Psoas muscle (tissue), 8 donors: ENCODE data around the gene BRK1. TPM values are rescaled to one million over a fixed set of nuclear protein-coding genes. Genes with fewer than 3 reads are reported as not detected.
A peak's percentile ranks its signal among the peaks of the same experiment; 100 is the strongest.
"Not testable (repeated sequence)": the region's sequence is repeated elsewhere in the genome, so short reads cannot be mapped to it uniquely, and the experiment has no call there.

Experiments used
- ATAC-seq, 4 donors: fragments of 200-7000 bp; cut with Tn5 transposase; one replicate each; pipeline ENCODE4 v1.9.1; 2020; ENCODE audit warnings: moderate library complexity in 3 of 4, mild to moderate bottlenecking in 2 of 4
- DNase-seq, 2 donors: peaks; one replicate each; pipeline ENCODE4 v3.0.0-alpha.2; 2020
- H3K27ac ChIP-seq: fragments of 200-600 bp; one replicate; pipeline ENCODE4 v1.8.0; 2022
- H3K27me3 ChIP-seq, 3 donors: fragments of 200-600 bp in 1 of 3; one replicate each; pipeline versions ENCODE4 v1.6.1 to v1.8.0; 2013 to 2022; ENCODE audit warnings: low read length in 2 of 3, mild to moderate bottlenecking in 2 of 3, moderate library complexity in 1 of 3; ENCODE audit not compliant: insufficient read depth in 3 of 3
- H3K36me3 ChIP-seq, 2 donors: fragments of 200-600 bp in 1 of 2; one replicate each; pipeline versions ENCODE4 v1.6.1 to v1.8.0; 2013 to 2022; ENCODE audit warnings: low read depth in 1 of 2, mild to moderate bottlenecking in 1 of 2, moderate library complexity in 1 of 2; ENCODE audit not compliant: insufficient read depth in 1 of 2
- H3K4me1 ChIP-seq: fragments of 200-600 bp; one replicate; pipeline ENCODE4 v1.8.0; 2022
- H3K4me3 ChIP-seq: fragments of 200-600 bp; one replicate; pipeline ENCODE4 v1.8.0; 2022; ENCODE audit warnings: mild to moderate bottlenecking
- H3K9me3 ChIP-seq: fragments of 200-600 bp; one replicate; pipeline ENCODE4 v1.8.0; 2022
- CTCF ChIP-seq: fragments of 200-600 bp; IDR thresholded peaks from one replicate; pipeline ENCODE4 v1.8.0; 2022; ENCODE audit warnings: antibody characterized with exemption
- WGBS, 3 donors: extraction: QIAGEN DNeasy Blood & Tissue Kit; methylation state at CpG; one replicate each; pipeline versions ENCODE4 v1.1.6 to v1.1.7; 2013; 5-methylcytosine and 5-hydroxymethylcytosine counted together
- intact Hi-C, 2 donors: fragments of 100-400 bp; cut with DNase I; formaldehyde crosslinking; loops; one replicate each; pipeline versions ENCODE4 v1.11.0 to v1.14.2; 2022
- polyA plus RNA-seq, 3 donors: library from polyadenylated mRNA; stranded (reverse); fragments of 200-250 nt; gene quantifications; one replicate each; pipeline ENCODE4 v1.2.3, GENCODE V29; 2013
- total RNA-seq, 4 donors: library from RNA; stranded (reverse); fragmentation: NEBNext Ultra II Directional in 2 of 4; extraction: Animal tissue kit (Norgen Biotek cat#: 25700) in 2 of 4; gene quantifications; one replicate each; pipeline versions ENCODE4 v1.2.1 to v1.2.4, GENCODE V29; 2021 to 2023
- donor health status: healthy with polysubstance abuse.
- donor health status: DM: no; HTN: no; CAD: no; lungs with moderate emphysema.
- donor health status: Bipolar disorder and iron deficiency.
- donor health status: healthy.
- donor health status: DM: yes; HTN: yes; CAD: no.
- donor health status: DM: no; HTN: no; CAD: no.
- donor health status: DM: no; HTN: no; CAD: no.
- donor health status: DM: yes; HTN: yes; CAD: no.

Gene BRK1
- total and polyA plus RNA-seq, 7 donors: 73.8 to 164 (median 82.7) TPM

- ATAC-seq: no peak
- TF ChIP-seq CTCF: no peak
- DNase-seq: no peak
- intact Hi-C loops: loop anchor here in 1 of 2 donors (5.0 kb wide), 1 partner anchor 67 kb away; no protein-coding TSS in a partner anchor
- WGBS, 3 donors: 38 to 68% (median 45%) methylated on average over 1 of the region's 1 CpG
- Histone ChIP-seq H3K4me3 (no peak overlapping the region), H3K4me1 (no peaks in the 10 kb centered on the region), H3K27ac (no peak overlapping the region), H3K9me3 (no peaks in the 10 kb centered on the region), H3K27me3 (no peaks in the 10 kb centered on the region), H3K36me3 (peaks cover 0 to 2% of the 10 kb centered on the region in 2 donors)
Observed at GRCh38 chr3:10160346-10160745, 44.9 kb downstream of the BRK1 start.

- no peak overlapping the region for H3K27ac ChIP-seq
- DNase-seq (no peak), ATAC-seq (no peak)
- intact Hi-C loops: loop anchor here in 1 of 2 donors (5.0 kb wide), 1 partner anchor 66 kb away; no protein-coding TSS in a partner anchor
- no peaks in the 10 kb centered on the region for H3K9me3 ChIP-seq
- 62 to 74% (median 70%) methylated on average over 6 of the region's 6 CpGs for WGBS, 3 donors
- H3K36me3 ChIP-seq: no peaks in the 10 kb centered on the region
- no peak for TF ChIP-seq CTCF
- no peaks in the 10 kb centered on the region for H3K27me3 ChIP-seq
- no peaks in the 10 kb centered on the region for H3K4me1 ChIP-seq
- no peak overlapping the region for H3K4me3 ChIP-seq
Observed at GRCh38 chr3:10160925-10161324, 45.5 kb downstream of the BRK1 start.

GRCh38 chr3:10162185-10162584, 46.7 kb downstream of the BRK1 start:
- no peaks in the 10 kb centered on the region for H3K4me1 ChIP-seq
- intact Hi-C loops: loop anchor here in 1 of 2 donors (5.0 kb wide), 1 partner anchor 65 kb away; no protein-coding TSS in a partner anchor
- ATAC-seq: no peak
- no peak for DNase-seq
- H3K27me3 ChIP-seq: no peaks in the 10 kb centered on the region
- no peak for TF ChIP-seq CTCF
- H3K9me3 ChIP-seq: no peaks in the 10 kb centered on the region
- no peak overlapping the region for H3K27ac ChIP-seq
- H3K4me3 ChIP-seq: no peak overlapping the region
- peaks cover 0 to 12% of the 10 kb centered on the region in 2 donors for H3K36me3 ChIP-seq
- WGBS, 3 donors: 91 to 93% (median 92%) methylated on average over 6 of the region's 6 CpGs

GRCh38 chr3:10164201-10164545, 48.7 kb downstream of the BRK1 start:
- not testable (repeated sequence) for DNase-seq, ATAC-seq, H3K27ac ChIP-seq, H3K27me3 ChIP-seq, H3K9me3 ChIP-seq, H3K4me1 ChIP-seq
- Histone ChIP-seq H3K36me3 (peaks cover 0 to 18% of the 10 kb centered on the region in 2 donors), H3K4me3 (peak overlapping the region; percentile 91)
- intact Hi-C loops: loop anchor here in 1 of 2 donors (5.0 kb wide), 1 partner anchor 63 kb away; no protein-coding TSS in a partner anchor
- WGBS, 3 donors: 65 to 68% (median 67%) methylated on average over 12 of the region's 12 CpGs

- no peaks in the 10 kb centered on the region for H3K9me3 ChIP-seq
- ATAC-seq: peak; percentile 92 to 97 (median 96)
- peaks cover 0 to 20% of the 10 kb centered on the region in 2 donors for H3K36me3 ChIP-seq
- no peaks in the 10 kb centered on the region for H3K27me3 ChIP-seq
- H3K4me1 ChIP-seq: no peaks in the 10 kb centered on the region
- peak within 1 kb of the TSS; percentile 91 for H3K4me3 ChIP-seq
- DNase-seq: peak; percentile 76 to 89
- peak; percentile 96 for TF ChIP-seq CTCF
- peak within 1 kb of the TSS; percentile 83 for H3K27ac ChIP-seq
- intact Hi-C loops: loop anchor here (5.0 kb wide), 2 partner anchors 58 to 63 kb away; no protein-coding TSS in a partner anchor
- 3 to 5% (median 4%) methylated on average over 62 to 76 of the region's 76 CpGs for WGBS, 3 donors
Observed at GRCh38 chr3:10164546-10165393, 49.3 kb downstream of the BRK1 start, which contains the start of gene IRAK2. Gene IRAK2, plus strand, starts transcription at chr3:10164919. Its CDS starts 36 bp downstream, at chr3:10164955.
